ENCODE data around the gene CREB3L2.
A peak's percentile ranks its signal among the peaks of the same experiment; 100 is the strongest.

Gene CREB3L2

DNA sequence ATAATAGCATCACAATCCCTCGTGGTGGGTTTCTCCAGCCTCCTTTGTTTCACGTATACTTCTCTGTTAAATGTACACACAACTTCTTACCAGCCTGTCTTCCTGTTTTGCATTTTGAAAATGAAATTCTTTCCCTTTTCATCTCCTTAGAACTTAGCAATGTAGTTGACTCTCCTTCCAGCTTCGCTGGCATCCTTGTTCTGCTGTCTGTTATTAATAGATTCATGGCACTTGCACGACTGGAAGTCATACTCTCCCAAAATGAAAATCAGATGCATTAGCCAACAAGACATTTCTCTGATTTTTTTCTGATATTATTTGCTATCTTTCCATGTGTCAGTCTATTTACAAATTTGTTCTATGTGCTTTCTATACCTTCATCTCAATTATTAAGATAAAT, 3.0 kb upstream of the CREB3L2 start:
- DNase-seq (ENCODE audit: low read depth), result no peak
- no peak overlapping the region for H3K4me3 ChIP-seq (replicated peaks; ENCODE audit: low read depth, low read length)
- TF ChIP-seq CTCF (IDR thresholded peaks at IDR 0.05; ENCODE audit: low read length, missing control alignments), result no peak

- no peak for DNase-seq (ENCODE audit: low read depth)
- H3K4me3 ChIP-seq (replicated peaks; ENCODE audit: low read depth, low read length), result no peak overlapping the region
- no peak for TF ChIP-seq CTCF (IDR thresholded peaks at IDR 0.05; ENCODE audit: low read length, missing control alignments)
These were observed 2.2 kb upstream of the CREB3L2 start for GRCh38 chr7:138004046-138004445.

DNA sequence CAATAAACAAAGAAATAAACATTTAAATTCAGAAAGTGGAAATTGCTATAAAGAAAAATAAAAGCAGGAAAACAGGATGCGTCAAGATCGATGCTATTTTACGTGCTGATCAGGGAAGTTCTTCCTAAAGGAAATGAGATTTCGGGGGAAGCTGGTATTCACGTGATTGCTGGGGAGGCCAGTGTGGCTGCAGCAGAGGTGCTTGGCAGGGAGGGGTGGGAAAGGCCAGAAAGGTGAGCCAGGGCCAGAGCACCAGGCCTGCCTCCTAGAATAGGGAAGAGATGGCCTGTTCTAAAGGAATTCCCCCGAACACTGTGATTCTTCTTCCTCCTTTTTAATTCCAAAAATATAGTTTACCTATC, 923 bp upstream of the CREB3L2 start:
- DNase-seq (ENCODE audit: low read depth), result no peak
- no peak overlapping the region for H3K4me3 ChIP-seq (replicated peaks; ENCODE audit: low read depth, low read length)
- TF ChIP-seq CTCF (IDR thresholded peaks at IDR 0.05; ENCODE audit: low read length, missing control alignments), result no peak

GRCh38 chr7:138002096-138002827, 376 bp upstream of the CREB3L2 start:
- peak; percentile 100 for DNase-seq (ENCODE audit: low read depth)
- peak overlapping the region; percentile 94 for H3K4me3 ChIP-seq (replicated peaks; ENCODE audit: low read depth, low read length)
- peak; percentile 87 for TF ChIP-seq CTCF (IDR thresholded peaks at IDR 0.05; ENCODE audit: low read length, missing control alignments)

DNA sequence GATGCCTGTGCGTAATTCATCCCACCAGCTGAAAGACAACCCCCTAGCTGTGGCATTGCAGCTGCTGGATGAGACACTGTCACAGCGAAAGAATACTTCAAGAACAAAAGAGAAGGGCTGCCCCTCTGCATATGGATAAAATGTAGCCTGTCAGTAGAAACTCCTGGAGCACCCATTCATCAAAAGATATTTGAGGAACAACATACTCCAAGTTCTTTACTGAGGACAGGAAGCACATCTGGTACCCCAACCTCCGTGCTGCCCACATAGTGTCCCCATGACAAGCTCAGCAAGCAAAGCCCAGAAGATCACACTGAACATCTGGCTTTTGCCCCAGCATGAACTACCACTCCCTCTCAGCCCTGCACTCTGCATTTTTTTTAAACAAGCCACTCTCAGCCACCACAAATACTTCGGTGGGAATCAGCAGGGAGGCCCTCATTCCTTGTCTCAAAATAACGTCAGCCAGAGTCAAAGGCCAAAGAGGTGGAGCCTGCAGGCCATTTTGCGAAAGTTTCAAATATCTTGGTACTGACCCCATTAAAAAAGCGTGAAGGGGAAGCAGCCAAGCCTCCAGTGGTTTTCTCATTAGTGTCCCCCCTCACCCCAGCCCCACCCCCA, 1.7 kb downstream of the CREB3L2 start:
- no peak for TF ChIP-seq CTCF (IDR thresholded peaks at IDR 0.05; ENCODE audit: low read length, missing control alignments)
- H3K4me3 ChIP-seq (replicated peaks; ENCODE audit: low read depth, low read length), result peak overlapping the region; percentile 94
- peak; percentile 94 for DNase-seq (ENCODE audit: low read depth)

- DNase-seq (ENCODE audit: low read depth), result no peak
These were observed 2.3 kb downstream of the CREB3L2 start for GRCh38 chr7:137999496-138000080.

More at GRCh38 chr7:137999496-138000080, 2.3 kb downstream of the CREB3L2 start:
- no peak for TF ChIP-seq CTCF (IDR thresholded peaks at IDR 0.05; ENCODE audit: low read length, missing control alignments)
- peak overlapping the region; percentile 94 for H3K4me3 ChIP-seq (replicated peaks; ENCODE audit: low read depth, low read length)

Data from fibroblast of pulmonary artery (primary cell).